Measurements from ENCODE around the gene ATM.

The ATM gene

GRCh38 chr11:108222574-108223347 lies at the start of gene ATM, which contains the start of gene NPAT:
Gene ATM (plus strand): TSS chr11:108223067. CDS start chr11:108227625, 4,558 bp downstream.
Gene NPAT (minus strand): TSS chr11:108222638. CDS start chr11:108222536, 102 bp downstream.
- in situ Hi-C loops (cut with MboI; ENCODE audit: low pct_unique_long_range_greater_than_20kb, low sequenced_read_pairs) = no loop called here
- DNase-seq = peak; percentile 99

GRCh38 chr11:108177570-108177969 lies 45.3 kb upstream of the ATM start:
- DNase-seq = no peak

GRCh38 chr11:108193725-108194124 lies 29.1 kb upstream of the ATM start:
- no peak for DNase-seq
- in situ Hi-C loops (cut with MboI; ENCODE audit: low pct_unique_long_range_greater_than_20kb, low sequenced_read_pairs) = no loop called here

More at GRCh38 chr11:108177570-108177969, 45.3 kb upstream of the ATM start:
- in situ Hi-C loops (cut with MboI; ENCODE audit: low pct_unique_long_range_greater_than_20kb, low sequenced_read_pairs) = no loop called here

GRCh38 chr11:108196901-108197300 lies 26.0 kb upstream of the ATM start:
- DNase-seq = no peak
- in situ Hi-C loops (cut with MboI; ENCODE audit: low pct_unique_long_range_greater_than_20kb, low sequenced_read_pairs) = no loop called here

- in situ Hi-C loops (cut with MboI; ENCODE audit: low pct_unique_long_range_greater_than_20kb, low sequenced_read_pairs) = no loop called here
Measured at GRCh38 chr11:108197351-108197750, 25.5 kb upstream of the ATM start.

GRCh38 chr11:108198833-108199232 lies 24.0 kb upstream of the ATM start:
- no peak for DNase-seq
- in situ Hi-C loops (cut with MboI; ENCODE audit: low pct_unique_long_range_greater_than_20kb, low sequenced_read_pairs) = no loop called here

More at GRCh38 chr11:108197351-108197750, 25.5 kb upstream of the ATM start:
- DNase-seq = no peak

- peak; percentile 52 for DNase-seq
- in situ Hi-C loops (cut with MboI; ENCODE audit: low pct_unique_long_range_greater_than_20kb, low sequenced_read_pairs) = no loop called here
Measured at GRCh38 chr11:108199446-108200321, 23.2 kb upstream of the ATM start.

- no peak for DNase-seq
Measured at GRCh38 chr11:108203075-108203474, 19.8 kb upstream of the ATM start.

GRCh38 chr11:108204376-108204775 lies 18.5 kb upstream of the ATM start:
- in situ Hi-C loops (cut with MboI; ENCODE audit: low pct_unique_long_range_greater_than_20kb, low sequenced_read_pairs) = no loop called here
- DNase-seq = no peak

More at GRCh38 chr11:108203075-108203474, 19.8 kb upstream of the ATM start:
- in situ Hi-C loops (cut with MboI; ENCODE audit: low pct_unique_long_range_greater_than_20kb, low sequenced_read_pairs) = no loop called here

GRCh38 chr11:108204929-108205499 lies 17.9 kb upstream of the ATM start:
- DNase-seq = no peak
- in situ Hi-C loops (cut with MboI; ENCODE audit: low pct_unique_long_range_greater_than_20kb, low sequenced_read_pairs) = no loop called here

GRCh38 chr11:108206171-108206570 lies 16.7 kb upstream of the ATM start:
- in situ Hi-C loops (cut with MboI; ENCODE audit: low pct_unique_long_range_greater_than_20kb, low sequenced_read_pairs) = no loop called here
- DNase-seq = no peak

- in situ Hi-C loops (cut with MboI; ENCODE audit: low pct_unique_long_range_greater_than_20kb, low sequenced_read_pairs) = no loop called here
- no peak for DNase-seq
Measured at GRCh38 chr11:108206969-108207682, 15.7 kb upstream of the ATM start.

- DNase-seq = no peak
- in situ Hi-C loops (cut with MboI; ENCODE audit: low pct_unique_long_range_greater_than_20kb, low sequenced_read_pairs) = no loop called here
Measured at GRCh38 chr11:108207683-108208060, 15.2 kb upstream of the ATM start.

GRCh38 chr11:108210441-108210840 lies 12.4 kb upstream of the ATM start:
- no peak for DNase-seq
- in situ Hi-C loops (cut with MboI; ENCODE audit: low pct_unique_long_range_greater_than_20kb, low sequenced_read_pairs) = no loop called here

GRCh38 chr11:108213784-108214183 lies 9.1 kb upstream of the ATM start:
- DNase-seq = no peak
- in situ Hi-C loops (cut with MboI; ENCODE audit: low pct_unique_long_range_greater_than_20kb, low sequenced_read_pairs) = no loop called here

GRCh38 chr11:108216988-108217387 lies 5.9 kb upstream of the ATM start:
- in situ Hi-C loops (cut with MboI; ENCODE audit: low pct_unique_long_range_greater_than_20kb, low sequenced_read_pairs) = no loop called here
- no peak for DNase-seq

GRCh38 chr11:108218455-108218854 lies 4.4 kb upstream of the ATM start:
- DNase-seq = no peak
- in situ Hi-C loops (cut with MboI; ENCODE audit: low pct_unique_long_range_greater_than_20kb, low sequenced_read_pairs) = no loop called here

GRCh38 chr11:108218912-108219783 lies 3.7 kb upstream of the ATM start:
- peak; percentile 74 for DNase-seq
- in situ Hi-C loops (cut with MboI; ENCODE audit: low pct_unique_long_range_greater_than_20kb, low sequenced_read_pairs) = no loop called here
